ENCODE measurements around the gene SESN1.

The SESN1 gene

DNA sequence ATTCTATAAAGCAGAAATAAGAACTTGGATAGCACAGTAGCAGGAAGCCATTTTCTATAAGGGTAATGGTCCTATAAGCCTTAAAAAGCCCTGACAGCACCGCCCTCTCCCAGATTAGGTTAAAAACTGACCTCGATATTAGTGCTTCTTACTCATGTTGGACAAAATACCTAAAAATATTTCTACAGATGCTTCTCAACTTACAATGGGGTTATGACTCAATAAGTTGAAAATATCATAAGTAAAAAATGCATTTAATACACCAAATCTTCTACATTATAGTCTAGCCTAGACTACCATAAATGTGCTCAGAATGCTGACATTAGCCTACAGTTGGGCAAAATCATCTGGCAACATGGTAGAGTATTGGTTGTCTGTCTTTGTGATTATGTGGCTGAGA, 70.3 kb downstream of the SESN1 start:
- DNase-seq, result no peak

DNA sequence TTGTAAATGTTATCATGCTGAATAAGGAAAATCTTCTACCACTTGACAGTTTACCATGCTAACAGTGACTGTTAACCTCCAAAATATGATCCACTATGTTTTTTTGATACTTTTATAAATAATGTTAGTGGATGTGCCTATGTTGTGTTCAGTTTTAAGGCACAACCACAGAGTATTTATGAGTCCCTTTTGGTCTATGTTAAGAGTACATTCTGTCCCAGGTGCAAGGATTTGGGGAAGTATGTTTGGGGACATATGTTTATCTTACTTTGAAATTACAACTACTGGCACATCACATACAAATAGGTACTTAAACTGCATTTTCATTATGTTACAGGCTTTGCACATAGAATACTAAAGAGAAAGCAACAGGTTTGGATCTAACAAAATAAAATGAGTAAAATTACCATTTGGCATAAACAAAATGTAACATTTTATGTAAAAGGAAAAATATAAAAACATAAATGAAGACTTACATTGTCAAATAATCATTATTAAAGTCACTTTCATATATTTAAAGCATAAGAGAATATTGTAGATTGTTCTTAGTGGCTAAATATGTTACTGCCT, 71.2 kb downstream of the SESN1 start:
- DNase-seq, result no peak

DNA sequence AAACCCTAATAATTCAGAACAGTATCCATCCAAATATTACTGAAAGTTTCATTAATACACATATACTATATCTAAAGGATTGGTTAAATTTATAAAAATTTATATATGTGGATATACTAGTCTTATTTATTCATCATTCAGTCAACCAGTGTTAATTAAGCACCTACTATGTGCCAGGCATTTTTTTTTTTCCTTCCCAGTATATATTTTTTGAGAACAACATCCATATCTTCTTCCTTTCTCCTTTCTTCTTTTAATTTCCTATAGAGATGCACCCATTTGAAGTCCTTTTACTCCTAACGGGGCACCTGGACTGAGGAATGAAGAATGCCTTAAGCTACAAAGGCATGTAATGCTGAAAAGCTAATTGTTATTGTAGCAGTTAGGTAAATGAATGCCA, 72.8 kb downstream of the SESN1 start:
- no peak for DNase-seq

DNA sequence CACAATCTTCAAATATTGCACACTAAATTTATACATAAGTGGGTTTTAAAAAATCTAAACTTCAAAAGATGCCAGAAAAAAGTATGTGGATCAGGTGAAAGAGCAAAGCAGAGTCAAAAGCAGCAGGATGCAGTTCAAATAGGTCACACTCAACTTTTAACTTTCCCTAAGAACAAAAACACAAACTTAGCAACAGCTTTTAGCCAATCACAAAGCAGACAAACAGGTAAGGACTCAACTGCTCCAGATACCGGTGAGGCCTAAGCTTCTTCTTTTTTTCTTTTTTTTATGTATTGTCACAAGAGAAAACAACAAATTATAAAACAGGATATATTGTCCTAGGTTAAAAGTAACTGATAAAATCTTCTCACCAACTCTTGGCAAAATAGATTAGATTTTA, 74.7 kb downstream of the SESN1 start:
- no peak for DNase-seq

DNA sequence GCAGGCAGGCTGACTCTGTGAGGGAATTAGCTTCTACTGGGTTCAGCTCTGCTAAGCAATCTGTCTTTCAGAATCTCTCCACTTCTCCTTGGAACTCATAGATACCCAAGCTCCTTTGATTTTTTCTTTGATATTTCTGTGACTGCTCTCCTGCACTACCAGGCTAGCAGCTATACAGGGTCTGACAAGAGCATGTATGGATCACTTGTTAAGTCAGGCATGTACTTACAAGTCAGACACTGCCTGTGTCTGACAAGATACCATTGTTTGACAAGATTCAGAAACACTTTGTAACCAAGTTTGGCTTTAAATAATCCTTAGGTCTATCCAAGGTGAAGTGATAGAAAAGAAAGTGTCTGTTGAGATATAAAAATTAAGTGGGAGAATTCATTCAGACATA, 79.5 kb downstream of the SESN1 start:
- no peak for DNase-seq

DNA sequence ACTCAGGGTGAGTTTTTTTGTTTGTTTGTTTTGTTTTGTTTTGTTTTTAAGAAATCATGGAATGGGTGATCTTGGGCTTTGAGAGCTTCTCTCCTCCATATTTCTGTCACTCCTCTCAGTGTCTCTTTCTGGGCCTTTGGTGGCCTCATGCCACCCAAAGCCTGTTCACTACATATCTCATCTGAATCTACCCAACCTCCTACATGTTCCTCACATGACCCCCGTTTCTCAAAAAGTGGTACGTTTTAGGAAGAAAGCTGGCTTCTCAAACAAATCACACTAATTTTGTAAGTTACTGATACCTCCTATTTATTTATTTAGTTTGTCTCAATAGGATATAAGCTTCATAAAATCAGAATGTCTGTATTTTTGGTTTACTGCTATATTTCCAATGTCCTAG, 80.0 kb downstream of the SESN1 start:
- no peak for DNase-seq

DNA sequence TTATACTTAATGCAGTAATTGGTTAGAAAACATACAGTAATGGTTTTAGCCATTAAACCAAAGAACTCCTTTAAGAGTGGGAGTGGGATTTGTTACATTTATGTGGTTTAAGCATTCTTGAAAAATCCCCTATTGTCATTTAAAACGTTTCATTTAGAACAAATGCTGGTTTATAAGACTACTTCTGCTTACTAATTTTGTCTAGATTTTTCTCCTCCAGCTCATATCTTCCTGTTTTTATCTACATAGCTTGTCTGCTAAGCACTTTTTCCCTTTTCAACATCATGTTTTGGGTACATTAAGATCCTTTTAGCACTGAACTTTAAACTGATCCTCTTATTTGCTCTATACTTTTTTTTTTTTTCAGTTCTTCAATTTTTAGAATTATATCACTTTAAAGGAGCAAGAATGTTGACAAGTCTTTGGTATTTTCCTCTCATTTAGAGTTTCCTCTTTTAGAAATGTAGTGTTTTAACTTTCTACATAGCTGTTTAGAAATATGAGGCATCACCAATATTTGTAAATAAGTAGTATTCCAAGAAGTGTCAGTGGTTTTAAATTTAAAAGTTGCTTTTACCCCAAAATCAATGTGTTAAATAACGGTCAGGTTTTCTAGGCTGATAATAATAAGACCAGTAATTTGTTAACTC, 80.9 kb downstream of the SESN1 start:
- no peak for DNase-seq

DNA sequence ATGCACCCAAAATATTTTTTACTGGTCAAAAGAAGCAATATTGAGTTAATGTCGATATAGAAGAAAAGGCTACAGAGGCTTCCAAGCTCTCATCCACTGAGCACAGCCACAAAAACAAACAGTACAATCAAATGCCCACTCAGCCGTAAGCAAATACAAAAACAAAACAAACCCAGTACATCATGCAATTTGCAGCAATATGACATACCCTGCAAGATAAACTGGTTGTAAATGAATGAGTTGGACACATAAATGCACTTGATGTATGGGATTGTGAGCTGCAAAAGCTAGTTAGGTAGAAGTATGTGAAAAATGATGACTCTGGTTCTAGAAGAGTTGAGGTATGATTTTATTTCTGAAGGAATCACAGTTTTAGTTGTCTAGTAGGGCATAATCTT, 83.9 kb downstream of the SESN1 start:
- no peak for DNase-seq

DNA sequence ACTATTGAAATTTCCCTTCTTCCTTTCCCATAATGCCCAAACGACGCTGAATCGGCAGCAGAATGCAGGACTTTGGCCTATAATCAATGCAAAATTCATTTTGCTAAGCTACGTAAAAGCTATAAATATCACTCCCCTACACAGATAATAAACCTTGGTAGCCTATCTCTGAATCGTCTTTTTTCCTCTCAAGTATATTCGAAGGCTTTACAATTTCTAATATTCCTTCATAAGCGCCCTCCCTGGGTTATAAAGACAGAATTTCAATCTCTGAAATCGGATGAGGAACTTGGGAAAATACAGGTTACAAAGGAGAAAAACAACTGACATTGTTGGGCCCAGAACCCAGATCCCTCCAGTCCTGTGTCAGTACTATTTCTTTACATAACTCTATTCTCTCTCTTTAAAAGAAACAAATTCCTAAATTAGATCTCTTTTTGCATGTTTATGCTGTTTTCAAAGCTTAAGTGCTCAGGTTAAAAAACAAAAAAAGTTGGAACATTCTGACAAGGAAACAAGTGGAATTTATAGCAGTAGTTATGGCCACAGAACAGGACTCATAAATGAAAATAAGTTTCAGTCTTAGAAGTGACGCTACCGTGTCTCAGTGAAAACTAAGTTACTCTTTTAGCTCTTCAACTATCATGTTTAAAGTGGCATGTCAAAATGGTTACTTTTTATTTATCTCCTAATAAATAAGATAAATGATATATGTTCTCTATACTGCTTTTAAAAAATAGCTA, 84.5 kb downstream of the SESN1 start:
- DNase-seq, result no peak

DNA sequence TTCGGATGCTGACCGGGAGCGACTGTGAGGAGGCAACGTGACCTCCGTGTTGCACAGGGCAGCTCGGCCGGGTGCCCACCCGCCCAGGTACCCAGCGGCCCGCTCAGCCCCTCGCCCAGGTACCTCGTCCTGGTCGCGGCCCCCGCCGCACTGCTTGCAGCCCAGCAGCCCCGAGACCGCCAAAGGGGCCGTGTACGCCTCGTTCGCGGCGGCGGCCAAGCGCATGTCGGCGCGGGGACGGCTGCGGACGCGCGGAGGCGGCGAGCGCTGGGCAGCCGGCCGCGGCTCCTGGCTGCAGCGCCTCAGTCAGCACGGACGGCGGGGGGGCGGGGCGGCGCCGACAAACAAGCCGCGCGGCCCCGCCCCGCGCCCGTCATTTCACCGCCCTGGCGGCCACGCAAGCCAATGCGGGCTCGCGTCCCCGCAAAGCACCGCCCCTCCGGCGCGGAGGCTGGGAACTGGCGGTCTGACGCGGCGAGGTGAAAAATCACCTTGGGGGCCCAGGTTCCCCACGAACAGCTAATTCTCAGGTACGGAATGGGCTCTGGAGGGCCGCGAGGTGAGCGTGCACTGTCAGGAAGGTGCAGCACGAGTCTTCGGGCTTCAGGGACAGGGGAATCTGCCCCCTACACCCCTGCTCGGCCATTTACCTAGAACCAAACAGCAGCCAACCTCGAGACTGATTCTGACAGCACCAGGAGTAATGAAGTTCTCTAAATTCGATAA, 85.2 kb downstream of the SESN1 start:
- peak; percentile 85 for DNase-seq

DNA sequence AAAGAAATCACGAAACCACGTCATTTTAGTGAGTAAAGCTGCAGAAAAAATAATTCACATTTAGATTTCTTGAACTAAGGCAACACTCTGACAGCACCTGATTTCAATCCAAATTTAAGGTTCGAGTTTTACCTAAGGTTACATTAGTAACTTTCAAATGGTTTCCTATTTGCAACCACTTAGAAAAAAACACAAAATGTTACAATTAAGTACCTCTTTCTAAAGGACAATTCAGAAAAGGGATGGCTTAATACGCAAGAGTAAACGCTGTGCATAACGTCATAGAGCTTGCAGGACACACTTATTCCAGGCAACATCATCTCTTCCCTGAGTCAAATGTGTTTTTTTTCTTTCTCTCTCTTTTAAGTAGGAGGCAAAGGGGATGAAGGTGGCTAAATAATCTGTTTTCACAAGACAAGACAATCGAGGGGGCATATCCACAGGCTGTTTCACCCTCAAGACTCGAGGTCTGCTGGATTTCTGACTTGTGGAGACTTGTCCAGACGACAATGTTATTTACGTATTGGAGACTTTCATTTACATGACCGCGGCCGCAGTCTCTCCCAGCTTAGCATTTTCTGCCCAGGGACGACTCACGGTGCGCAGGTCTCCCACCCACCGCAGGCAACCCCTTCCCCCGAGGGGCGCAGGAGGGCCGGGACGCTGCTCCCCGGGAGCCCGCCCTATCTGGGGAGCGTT, 86.0 kb downstream of the SESN1 start:
- no peak for DNase-seq

DNA sequence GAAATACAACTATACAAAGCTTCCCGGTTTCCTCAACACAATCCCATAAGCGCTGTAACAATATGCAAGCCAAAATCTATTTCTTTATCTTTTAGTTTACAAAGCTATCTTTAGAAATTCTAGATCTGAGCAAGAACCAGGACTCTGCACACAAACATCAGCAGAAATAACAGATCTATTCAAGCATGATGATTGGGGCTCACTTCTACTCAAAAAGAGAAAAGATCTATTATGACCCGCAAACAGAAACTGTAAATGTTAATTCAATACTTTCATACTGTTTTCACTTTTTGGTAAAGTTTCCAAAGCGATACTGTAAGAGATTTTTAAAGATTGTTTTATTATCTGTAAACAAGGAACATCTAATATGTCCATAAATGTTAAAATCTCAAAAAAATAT, 86.6 kb downstream of the SESN1 start:
- no peak for DNase-seq

DNA sequence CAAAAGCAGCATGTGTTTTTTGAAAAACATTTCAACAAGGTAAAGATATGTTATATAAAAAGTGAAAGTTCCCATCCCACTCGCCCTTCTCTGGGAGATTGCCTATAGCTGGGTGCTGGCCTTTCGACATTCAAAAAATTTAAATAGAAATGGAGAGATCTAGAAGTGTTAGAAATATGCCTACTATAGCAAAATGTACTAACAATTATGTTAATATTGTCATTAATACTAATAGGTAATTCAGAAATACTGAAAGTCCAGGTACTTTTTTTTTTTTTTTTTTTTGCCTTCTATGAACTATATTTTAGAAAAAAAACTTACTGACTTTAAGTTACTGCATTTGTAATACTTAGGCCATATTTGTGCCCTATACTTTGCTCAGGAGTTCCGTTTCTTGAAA, 87.1 kb downstream of the SESN1 start:
- DNase-seq, result no peak

DNA sequence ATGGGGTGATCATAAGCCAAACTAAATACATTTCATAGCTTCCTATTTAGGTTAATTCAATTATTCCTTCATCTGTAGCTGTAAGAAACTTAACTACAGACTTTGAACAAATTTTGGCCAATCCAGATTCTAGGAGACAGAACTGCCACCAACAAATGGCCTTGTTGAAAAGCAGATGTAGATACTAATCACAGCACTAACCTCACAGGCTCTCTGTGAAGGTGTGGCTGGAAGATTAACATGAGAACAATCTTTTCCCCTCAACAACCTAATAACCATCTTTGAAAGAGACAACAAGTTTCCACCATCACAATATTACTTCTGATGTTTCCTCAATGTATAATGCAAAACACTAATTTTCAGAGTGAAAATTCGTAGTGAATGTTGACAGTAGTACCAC, 87.8 kb downstream of the SESN1 start:
- DNase-seq, result no peak

DNA sequence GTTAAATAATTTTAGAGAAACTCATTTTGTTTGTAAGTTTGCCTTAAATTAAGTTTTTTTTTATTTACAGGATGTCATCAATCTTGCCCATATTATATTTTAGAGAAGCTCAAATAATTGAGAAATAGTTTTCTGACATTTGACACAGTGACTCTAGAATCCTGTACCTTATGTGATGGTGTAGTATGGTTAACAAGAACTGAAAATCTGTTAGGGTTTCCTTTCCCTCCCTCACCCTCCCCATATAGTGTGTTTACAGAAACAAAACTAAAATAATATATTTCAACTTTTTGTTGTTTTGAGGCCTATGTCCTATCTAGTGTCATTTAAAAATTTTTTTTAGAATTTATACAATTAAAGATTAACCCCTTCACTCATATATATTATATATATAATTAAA, 91.8 kb downstream of the SESN1 start:
- no peak for DNase-seq

DNA sequence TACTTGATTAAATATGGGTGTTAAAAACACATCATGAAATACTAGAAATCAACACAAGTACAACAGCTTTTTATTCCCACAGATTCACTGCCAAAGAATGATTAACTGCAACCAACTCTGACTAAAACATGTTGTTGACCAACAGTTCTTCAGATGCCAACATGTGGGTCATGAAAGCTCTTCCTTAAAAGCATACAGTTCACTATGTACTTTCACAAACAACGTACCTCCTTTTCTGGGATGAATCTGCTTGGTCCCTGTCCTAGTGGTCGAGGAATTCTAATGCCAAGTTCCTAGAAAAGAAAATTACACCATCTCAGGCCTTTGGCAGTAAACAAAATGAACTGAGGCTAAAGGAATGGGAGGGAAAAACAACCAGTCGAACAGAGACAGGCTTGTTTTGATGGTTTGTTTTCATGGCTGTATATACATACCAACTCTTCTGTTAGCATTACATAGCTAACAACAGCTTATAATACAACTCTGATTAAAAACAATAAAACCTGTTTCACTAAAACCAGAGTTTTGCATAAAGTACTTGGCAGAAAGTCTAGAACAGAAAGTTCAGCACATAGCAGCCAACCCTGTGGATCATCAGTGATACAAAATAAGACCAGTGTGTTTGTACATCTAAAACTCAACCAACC, 92.5 kb downstream of the SESN1 start:
- DNase-seq, result no peak

DNA sequence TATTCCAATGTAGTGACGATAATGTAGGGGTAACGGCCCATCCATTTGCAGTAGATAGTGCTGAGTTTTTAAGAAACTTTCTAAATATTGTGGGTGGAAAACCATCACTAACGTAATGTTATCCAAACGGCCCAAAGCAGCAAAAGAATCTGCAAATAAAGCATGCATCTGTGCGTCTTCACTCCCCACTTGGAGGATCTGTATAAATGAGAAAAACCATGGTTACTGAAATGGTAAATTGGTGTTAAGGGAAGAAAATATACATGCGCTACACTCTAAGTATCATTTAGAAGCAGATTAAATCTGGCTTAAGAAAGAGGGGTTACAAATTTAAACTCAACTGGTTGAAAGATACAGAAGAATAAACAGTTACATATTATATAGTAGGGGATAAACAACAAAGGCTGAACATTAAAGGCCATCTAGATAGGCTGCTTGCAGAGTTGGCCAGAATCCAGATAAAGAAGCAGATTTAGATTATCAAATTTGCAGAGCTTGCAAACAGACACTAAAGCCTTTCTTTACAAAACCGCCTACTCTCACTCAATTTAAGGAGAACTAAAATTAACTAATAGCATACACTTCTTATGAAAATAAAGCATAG, 93.3 kb downstream of the SESN1 start:
- DNase-seq, result no peak

DNA sequence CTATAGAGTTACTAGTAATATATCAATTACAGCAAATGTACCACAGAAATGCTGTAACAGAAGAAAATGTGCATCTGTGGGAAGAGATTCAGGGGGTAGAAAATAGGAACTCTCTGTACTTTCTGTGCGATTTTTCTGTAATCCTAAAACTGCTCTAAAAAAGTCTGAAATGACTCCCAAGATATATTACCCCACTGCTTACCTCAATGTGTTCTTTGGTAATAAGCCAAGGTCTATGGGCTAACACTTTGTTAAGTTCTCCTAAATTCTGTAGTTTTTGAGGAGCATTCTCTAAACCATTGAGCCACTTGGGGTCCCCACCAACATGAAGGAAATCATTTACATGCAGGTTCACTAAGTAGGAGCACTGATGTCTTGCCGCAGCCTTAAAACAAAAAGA, 94.4 kb downstream of the SESN1 start:
- DNase-seq, result no peak

DNA sequence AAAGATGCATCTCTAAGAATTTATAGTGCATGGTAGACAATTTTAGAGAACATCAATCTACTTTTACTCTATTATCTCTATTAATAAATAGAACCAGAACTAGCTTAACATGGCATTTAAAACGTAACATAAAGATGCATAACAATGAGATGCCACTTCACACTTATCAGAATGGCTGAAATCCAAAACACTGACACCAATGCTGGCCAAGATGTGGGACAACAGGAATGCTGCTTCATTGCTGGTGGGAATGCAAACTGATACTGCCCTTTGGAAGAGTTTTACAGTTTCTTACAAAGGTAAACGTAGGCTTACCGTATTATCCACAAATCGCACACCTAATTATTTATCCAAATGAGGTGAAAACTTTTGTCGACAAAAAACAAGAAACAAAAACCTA, 95.2 kb downstream of the SESN1 start:
- no peak for DNase-seq

DNA sequence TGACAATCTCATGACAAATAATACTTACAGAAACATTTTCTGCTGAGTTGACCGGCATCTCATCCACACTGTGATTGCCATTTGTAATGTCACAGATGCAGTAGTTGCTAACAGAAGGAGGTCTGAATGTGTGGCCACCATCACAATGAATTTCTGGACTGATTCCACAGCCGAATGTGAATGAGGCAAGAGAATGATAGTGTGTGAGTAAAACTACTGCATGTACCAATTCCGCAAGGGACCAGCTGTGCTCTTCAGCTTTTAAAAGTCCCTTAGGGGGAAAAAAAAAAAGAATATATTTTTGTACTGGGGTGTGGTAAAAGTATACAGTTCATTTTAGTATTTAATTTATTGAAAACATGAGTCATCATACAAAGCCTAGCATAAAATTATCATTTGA, 96.2 kb downstream of the SESN1 start:
- no peak for DNase-seq

DNA sequence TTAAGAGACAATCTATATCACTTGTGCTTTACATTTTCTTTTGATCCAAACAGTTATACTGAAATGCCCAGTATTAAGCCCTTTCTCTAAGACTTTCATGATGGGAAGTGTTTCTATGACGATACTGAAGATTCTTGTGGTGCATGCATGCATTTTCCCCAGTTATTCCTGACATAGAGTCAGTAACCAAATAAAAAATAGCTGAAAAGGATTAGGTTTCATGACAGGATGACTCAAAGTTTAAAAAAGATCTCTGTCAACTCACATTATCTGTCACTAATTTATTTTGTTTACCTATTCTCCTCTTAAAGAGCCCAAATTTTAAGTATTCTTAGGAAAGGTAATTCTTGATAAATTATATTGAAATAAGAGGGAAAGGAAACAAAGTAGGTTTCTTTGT, 98.4 kb downstream of the SESN1 start:
- no peak for DNase-seq

DNA sequence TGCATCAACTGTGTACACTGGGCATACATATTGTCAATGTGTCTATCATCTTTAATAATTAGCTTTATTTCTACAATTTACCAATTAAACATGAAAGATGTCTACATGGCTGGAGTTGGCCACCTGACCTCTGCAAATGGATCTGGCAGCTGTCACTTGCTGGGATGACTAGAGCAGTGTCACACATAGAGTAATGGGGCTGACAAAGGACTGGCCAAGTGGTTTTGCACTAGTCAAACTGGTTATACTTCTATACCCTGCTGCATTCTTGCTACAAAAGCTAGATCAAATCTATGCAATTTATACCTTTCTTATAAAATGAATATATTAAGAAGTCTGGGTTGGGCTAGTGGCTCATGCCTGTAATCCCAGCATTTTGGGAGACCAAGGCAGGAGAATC, 99.3 kb downstream of the SESN1 start:
- DNase-seq, result no peak

Measured in activated CD4-positive, alpha-beta T cell treated with anti-CD3 and anti-CD28 coated beads for 1 hour (primary cell).